Esophagus mucosa (tissue), 1 donor: ENCODE measurements around the gene CEP131. TPM values are rescaled to one million over a fixed set of nuclear protein-coding genes. Genes with fewer than 3 reads are reported as not detected.

Source experiments
- ATAC-seq: fragments of 200-7000 bp; cut with Tn5 transposase; one replicate; pipeline ENCODE4 v1.9.1; 2020
- total RNA-seq: library from RNA; stranded (reverse); gene quantifications from one replicate; pipeline ENCODE4 v1.2.4, GENCODE V29; 2023
- donor health status: DM: yes; HTN: yes; CAD: no.

CEP131 gene
- total RNA-seq, 1 donor from 2014 or later: 2.7 TPM

DNA sequence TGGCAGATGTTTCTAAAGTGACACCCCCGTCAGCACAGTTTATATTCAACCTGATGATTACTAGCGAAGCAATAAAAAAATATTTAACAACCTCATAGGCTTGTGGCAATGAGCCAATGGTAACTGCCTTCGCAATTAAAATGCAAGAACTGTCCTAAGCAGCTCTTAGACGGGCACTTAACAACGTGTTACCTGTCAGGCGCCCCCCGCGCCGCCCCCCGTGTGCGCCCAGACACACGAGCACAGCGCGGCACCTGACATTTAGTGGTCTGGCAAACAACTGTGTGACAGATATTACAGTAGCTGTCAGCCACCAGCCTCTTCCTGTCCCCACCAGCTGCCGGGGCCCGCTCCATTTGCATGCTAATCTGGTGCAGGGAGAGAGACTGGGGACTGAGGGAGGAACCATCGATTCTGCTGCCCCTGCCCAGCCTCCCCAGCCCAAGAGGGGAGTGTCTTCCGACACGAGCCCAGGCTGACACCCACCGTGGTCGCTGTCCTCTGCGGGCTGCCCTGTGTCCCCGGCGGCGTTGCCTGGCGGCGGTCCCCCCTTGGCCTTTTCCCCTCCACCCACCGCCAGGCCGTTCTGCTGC lies 29.0 kb upstream of the CEP131 start:
- ATAC-seq: no peak

DNA sequence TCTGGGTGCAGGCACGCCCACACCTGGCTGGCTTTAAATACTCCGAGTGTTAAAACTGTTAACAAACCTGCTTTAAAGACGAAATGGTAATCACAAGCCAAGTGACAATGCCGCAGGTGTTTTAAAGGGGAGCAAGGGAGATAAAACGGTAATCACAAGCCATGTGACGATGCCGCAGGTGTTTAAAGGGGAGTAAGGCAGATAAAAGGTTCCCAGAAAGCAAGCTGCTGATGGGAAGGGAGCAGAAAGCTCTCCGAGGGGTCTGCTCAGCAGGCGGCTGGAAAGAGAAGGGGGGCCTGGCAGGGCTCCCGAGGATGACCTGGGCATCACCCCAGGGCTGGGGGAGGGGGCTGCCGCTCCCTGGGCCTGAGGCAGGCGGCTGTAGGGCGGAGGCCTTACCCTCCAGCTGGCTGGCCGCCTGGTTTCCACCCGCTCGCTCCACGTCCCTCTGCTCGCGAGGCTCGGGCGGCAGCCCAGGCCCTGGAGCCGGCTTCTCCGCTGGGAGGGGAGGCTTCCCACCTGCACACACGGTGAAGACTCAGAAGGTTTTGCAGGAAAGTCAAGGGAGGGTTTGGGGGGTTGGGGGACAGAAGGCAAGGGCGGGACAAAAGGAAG lies 28.4 kb upstream of the CEP131 start:
- no peak for ATAC-seq

DNA sequence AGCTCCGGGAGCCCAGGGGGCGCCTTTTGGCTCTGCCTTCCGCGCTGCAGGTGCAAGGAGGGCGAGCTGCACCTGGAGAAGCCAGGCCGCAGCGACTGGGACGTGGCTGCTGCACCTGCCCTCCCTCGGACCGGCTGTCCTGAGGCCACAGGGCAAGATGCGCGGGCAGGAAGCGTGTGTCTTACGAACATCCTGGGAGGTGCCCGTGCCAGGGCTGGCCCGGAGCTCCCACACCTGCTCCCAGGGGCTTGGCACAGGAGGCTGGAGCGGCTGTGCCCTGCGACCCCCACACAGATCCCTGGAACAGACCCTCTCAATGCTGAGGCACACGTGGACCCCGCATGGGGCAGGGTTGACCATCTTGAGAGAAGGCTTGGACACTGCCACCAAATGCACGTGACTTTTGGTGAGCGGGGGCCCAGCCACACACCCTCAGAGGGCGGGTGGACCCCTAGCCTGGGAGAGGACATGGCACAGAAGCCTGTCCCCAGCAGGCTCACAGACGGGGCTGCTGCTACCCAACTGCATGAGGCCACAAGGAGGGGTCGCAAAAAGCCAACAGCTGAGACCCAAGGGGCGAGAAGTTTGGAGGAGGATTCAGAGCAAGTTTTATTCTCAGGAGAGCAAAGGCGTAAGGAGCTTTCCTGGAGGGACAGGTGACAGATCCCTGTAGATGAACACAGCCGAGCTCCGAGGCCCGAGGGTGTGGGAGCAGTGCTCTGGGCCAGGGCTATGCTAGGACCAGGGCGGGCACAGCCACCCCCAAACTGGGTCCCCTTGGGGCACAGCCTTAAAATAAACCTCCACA lies 27.7 kb upstream of the CEP131 start:
- ATAC-seq: no peak

DNA sequence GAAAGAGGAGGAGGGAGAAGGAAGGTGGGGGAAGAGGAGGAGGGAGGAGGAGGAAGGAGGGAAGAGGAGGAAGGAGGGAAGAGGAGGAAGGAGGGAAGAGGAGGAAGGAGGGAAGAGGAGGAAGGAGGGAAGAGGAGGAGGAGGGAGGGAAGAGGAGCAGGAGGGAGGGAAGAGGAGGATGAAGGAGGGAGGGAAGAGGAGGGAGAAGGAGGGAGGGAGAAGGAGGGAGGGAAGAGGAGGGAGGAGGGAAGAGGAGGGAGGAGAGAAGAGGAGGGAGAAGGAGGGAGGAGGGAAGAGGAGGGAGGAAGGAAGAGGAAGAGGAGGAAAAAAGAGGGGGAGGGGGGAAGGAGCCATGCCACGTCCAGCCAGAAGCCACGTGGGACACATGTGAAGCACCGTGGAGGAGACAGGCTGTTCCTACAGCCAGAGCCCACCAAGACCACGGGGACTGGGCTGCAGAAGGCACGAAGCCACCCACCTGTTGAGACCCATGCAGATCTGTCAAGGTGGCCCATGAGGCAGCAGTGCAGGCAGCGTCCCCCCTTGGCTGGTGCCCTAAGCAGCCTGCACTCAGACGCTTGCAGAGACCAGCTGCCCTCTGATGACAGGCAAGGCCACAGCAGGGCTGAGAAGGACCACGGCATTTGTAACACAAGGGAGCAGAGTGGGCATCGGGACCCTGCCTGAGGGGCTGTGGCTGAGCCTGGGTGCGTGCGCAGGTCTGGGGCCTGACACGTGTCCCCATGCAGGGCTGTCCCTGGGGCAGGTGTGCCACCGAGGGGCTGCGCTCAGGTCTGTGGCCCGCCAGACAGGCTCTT lies 26.7 kb upstream of the CEP131 start:
- ATAC-seq: peak; percentile 42

DNA sequence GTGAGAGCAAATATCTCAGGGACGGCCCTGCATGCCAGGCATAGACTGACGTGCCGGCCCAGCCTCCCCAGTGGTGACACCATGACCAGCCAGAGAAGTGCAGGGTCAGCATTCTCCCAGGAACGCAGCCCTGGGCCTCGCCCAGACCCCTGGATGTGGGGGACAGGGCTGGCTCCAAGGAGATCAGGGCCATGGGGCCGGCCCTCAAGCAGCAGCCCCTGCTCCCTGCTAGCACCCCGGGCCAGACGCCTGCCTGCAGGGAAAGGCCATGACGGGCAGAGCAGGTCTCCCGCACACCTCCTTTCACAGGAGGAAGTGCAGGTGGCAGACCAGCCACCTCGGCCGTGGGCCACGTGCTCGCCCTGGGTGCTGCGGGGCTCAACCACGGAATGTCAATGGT lies 25.9 kb upstream of the CEP131 start:
- no peak for ATAC-seq

DNA sequence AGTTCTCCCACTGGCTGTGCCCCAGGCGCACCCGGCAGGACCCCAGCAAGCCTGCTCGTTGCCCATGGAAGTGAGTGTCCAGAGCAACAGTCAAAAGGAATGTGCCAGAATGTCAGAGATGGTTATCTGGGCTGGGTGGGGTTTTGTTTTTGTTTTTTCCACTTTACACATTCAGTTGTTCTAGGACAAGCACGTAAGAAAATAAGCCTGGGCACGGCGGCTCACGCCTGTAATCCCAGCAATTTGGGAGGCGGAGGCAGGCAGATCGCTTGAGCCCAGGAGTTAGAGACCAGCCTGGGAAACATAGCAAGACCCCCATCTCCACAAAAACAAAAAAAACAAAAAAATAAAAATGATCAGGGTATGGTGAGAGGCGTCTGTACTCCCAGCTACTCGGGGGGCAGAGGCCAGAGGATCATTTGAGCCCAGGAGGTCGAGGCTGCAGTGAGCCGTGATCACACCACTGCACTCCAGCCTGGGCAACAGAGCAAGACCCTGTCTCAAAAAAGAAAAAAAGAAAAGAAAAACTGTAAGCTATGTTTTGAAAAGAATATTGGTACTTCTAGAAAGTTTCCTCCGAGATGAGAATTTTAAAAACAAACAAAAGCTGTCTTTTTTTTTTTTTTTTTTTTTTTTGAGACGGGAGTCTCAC lies 24.7 kb upstream of the CEP131 start:
- ATAC-seq: no peak

DNA sequence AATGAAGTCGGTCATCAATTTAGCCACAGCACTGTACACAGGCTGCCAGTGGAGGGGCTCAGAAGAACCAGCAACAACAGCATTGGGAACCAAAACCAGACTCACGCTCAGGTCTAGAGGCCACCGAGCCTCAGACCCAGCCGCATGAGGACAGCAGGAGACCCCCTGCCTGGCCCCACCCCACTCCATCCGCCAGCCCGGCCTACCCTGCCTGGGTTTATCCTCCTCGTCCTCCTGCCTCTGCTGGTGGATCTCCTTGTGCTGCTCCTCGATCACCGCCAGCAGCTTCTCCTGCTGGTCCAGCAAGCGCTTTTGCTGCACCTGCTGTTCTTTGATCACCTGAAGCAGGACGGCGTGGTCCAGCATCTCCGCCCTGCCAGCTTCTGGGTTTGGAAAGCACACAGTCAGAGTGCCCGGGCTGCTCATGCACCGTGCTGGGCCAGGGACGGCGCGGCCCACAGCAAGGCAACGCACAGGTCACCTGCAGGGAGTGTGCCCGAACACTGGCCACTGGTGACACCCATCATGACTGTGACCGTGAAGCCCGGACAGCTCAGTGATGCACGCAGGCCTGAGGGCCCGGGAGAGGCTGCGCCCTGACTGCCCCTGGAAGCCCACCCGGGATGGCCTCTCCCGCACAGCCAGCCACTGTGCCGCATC lies 24.0 kb upstream of the CEP131 start:
- no peak for ATAC-seq

DNA sequence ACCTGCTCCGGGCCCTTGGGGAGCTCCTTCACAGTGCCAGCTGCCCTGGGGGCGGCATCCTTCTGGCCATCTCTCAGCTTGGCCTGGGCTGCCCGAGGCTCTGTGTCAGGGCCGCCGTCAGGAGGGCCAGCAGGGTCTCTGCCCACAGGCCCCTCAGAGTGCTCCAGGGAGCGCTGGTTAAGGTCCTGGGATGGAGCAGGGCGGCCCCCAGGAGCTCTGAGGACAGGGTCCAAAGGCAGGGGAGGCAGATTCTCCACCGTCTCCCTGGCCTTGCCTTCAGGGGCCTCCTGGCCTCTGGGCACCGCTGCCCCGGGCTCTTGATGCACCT lies 23.5 kb upstream of the CEP131 start:
- ATAC-seq: no peak

DNA sequence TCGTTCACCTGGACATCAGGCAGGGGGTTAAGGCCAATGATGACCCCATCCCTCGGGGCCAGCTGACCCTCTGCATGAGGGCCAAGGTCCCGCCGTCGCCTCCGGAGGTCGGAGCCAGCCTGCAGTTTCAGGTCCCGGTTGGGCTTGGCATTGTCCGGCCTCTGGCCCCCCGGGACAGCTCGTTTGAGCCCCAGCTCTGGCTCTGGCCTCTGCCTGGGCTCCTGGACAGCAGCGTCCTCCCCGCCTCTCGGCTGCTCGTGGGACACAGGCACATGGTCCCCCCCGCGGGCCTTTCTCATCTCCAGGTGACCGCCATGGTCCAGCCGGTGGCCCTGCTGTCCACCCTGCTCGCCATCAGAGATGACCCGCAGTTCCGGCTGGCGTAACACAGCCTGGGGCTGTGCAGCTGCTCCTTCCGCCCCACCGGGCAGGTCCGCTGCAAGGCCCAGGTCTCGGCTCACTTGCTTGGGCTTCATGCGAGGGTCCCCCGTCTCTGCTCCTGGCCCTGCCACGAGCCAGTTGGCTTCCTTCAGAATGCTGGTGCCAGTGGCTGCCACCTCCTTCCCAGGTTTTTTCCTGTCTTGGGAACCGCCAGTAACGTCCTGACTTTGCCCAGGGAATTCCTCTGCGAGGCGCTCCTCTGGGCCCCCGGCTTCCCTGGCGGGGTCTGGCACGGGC lies 23.0 kb upstream of the CEP131 start:
- ATAC-seq: no peak

DNA sequence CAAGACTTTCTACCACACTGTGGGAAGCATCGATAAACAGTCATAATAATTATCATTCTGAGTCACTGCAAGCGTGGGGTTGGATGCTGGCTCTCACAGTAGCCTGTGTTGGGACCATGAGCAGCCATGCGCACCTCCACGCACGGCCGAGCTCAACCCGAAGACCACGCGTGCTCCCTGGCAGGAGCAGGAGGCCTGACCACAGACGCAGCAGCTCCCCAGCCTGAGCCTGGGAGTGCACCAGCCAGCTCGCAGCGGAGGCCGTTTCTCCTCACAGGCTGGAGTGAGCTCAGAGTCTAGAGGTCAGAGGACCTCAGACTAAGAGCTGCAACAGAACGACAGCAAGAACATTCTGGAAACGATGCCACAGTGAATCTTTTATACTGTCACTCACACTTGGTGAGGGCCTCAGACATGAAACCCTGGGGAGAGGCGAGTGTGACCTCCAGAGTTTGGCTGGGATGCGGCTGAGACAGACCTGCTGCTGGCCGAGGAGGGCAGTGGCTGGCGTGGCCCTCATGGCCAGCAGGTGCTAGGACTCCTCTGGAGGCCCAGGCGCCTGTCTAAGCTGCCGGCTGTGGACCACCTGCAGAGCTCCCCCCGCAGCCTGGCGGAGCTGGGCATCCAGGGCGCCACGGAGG lies 22.4 kb upstream of the CEP131 start:
- ATAC-seq: no peak

DNA sequence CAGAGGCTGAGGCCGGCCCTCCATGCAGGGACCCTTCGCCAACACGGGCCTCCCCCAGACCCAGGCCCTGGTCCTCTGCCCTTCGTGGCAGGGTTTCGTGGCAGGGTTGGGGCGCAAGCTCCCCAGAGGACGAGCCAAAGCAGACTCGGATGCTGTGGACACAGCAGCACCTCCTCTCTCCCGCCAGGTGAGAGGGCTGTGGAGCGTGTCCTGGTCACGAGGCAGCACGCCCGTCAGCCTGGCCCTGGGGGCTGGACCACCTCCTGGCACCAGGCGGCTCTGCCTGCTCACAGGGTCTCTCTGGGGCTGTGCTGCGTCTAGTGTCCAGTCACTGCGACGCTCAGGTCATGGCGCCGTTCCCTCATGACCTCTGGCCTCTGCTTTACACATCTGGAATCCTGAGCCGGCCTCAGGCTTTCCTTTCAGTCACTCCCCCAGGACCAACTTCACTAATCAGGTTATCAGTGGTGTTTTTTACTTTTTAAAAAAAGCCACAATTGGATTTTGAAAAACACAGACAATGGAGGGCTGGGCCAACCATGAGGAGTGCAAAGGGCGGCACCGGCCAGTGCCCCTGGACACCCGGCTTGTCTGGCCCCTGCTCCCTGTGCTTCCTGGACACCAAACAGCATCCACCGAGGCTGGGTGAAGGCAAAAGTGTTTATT lies 21.7 kb upstream of the CEP131 start:
- no peak for ATAC-seq

DNA sequence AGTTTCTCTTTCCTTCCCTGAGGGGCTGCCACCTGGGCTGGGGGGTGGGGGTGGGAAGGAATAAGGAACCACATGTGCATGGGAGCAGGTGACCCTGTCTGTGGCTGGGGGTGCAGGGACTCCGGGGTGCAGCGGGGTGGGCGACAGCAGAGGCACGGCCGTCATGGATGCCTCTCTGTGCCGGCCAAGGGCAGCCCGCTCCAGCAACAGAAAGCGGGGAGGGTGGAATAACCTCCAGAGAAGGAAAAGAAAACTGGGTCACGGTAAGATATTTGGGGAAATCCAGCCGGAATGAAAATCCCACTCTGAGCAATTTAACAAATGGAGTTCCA lies 20.5 kb upstream of the CEP131 start:
- no peak for ATAC-seq

DNA sequence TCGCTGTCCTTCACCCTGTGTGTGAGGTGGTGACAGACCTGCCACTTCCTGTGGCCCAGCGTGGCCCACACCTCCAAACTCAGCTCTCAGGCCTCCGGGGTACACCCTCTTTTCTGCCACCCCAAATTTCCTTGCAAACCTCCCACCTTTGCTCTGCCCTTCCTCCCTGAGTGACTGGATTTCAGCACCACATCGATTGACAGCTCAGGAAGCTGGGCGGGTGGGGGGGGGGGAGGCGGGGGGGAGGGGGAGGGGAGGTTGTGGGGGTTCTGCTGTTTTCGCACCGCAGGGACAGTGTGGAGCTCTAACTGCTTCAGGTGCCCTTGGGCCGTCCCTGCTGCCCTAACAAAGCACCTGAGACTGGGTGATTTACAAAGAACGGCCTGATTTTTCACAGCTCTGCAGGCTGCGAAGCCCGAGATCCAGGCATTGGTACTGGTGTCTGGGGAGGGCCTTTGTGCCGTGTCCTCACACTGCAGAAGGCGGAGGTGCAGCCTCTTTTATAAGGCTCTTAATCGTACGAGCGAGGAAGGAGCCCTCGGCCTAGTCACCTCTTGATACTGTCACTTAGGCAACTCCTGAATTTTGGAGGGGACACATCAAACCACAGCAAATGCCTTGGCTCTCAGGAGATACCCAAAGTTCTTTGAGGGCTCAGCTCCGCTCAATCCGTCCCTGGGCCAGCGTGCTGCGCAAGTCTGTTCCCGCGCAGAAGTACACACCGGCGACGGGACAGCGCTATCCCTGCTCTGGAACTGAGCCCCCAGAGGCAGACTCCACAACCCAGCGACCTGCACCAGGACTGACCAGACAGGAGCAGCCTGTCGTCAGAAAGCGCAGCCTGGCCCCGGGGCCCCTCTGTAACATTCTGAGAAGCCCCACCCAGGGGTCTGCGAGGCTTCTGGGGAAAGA lies 19.9 kb upstream of the CEP131 start:
- no peak for ATAC-seq

DNA sequence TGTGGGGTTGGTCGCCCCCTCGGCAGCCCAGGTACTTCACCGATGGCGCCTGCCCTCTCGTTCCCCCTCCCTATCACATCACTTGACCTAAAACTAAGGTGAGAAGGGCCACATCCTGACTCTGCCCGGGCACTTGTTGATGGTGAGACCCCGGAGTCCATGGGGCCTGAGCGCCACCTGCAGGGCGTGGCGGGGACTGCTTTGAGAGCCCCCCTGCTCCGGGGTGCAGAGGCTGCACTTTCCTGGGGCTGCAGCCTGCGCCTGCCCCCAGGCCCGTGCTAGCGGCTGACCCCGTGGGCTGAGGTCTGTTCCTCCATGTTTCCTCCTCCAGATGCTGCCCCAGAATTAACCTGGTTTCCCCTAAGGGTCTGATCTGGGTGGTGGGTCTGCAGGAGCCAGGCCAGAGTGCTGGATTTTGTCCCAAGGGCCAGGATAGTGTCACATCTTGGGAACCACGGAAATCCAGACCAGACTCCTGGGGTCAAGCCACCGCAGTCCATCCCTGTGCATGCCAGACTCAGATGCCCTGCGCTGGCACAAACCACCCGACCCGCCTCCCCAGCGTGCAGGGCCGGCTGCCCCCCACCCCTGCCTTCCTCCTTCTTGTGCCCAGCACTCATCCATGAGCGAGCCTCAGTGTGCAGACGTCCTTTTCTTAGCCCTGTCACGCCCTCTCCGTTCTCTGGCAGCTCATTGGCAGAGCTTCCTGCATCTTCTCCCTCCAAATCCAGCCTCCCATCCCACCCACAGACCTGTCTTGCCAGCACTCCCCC lies 19.1 kb upstream of the CEP131 start:
- no peak for ATAC-seq

DNA sequence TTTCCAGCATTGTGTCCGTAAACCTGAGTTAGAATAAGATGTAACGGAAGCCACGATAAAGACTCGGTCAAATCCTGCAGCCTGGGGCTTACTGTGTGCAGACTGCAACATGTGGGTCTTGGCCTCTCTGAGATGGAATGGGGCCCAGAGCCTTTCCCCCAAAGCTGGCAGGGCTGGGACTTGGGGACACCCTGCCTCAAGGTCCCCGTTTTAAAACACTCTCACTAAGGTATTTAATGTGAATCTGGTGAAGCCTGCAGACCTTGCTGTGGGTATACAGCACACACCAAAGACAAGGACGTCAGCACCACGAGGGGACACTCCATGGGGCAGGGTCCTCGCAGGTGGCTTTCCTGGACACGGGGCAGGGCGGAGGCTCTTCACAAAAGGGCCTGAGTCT lies 18.4 kb upstream of the CEP131 start:
- no peak for ATAC-seq

DNA sequence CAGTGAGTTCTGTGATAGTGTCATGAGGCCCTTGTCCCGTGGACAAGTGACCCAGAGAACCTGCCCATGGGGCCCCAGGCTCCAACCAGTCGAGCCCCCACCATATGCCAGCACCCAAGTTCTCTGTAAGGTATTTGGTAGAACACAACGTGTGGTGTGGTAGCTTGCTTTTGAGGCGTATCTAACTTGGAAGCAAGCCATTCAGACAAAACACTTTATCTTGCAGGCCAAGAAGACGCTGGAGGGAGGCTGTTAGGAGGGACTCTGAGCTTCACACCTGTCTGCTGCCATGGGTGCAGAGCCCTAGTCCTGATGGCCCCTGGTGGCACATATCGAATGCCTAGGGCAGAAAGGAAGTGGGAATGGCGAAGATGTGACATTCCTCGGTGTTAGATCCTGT lies 18.0 kb upstream of the CEP131 start:
- ATAC-seq: no peak

DNA sequence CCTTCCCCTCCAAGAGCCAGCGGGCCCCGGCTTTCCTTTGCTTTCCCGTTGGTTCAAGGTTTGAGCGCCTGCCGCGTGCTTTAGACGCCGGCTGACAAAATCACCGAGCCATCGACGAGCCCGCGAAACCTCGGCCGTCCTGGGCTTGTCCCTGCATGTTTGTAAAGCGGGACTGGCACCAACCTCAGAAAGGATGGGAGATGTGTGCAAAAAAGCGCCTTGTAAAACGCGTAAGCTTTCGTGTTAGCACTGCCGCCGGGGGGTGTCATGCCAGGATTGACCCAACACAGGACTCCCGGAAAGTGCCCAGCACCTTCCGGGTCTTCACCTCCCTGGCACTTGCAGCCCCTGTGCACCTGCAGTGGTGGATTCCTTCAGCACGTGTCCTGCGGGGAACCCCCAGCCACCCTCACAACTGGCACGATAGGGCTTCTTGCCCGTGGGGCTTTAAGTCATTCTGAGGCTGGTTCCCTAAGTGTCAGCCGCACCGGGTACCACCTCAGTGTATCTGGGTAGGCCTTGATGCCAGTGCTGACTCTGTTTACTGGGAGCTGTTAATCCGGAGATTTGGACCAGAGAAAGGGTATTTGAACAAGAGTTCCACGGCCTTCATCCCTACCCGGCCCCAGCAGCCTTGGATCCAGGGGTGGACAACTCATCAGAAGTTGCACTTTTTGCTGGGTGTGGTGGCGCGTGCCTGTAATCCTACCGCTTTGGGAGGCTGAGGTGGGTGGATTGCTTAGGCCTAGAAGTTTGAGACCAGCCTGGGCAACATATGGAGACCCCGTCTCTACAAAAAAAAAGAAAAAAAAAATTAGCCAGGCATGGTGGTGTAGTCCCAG lies 17.2 kb upstream of the CEP131 start:
- ATAC-seq: peak; percentile 12
